Measurements from ENCODE around the gene APCDD1L. TPM values are rescaled to one million over a fixed set of nuclear protein-coding genes. Genes with fewer than 3 reads are reported as not detected.
"Not testable (repeated sequence)": the region's sequence is repeated elsewhere in the genome, so short reads cannot be mapped to it uniquely, and the experiment has no call there.

The APCDD1L gene
- total and polyA plus RNA-seq, 3 experiments from 2014 or later: not detected

GRCh38 chr20:58417438-58417837 is 97.8 kb downstream of the APCDD1L start:
- Histone ChIP-seq H3K9me3 (ENCODE audit: low read length) (no peaks in the 10 kb centered on the region), H3K4me3 (ENCODE audit: low read length) (no peak overlapping the region), H3K27ac (ENCODE audit: low read depth, low read length) (no peak overlapping the region), H3K36me3 (ENCODE audit: insufficient read depth, low read length) (peaks cover 15% of the 10 kb centered on the region), H3K27me3 (ENCODE audit: insufficient read depth, low read length, poor library complexity, severe bottlenecking) (no peaks in the 10 kb centered on the region), H3K4me1 (ENCODE audit: insufficient read depth, low read length) (peaks cover 12% of the 10 kb centered on the region)
- DNase-seq: no peak
- ChIA-PET CTCF (interaction anchor here (1.3 kb wide), 1 partner anchor 9 kb away, joined by 3 read pairs; no protein-coding TSS in a partner anchor), POLR2A (no interaction called here)
- peaks cover 3 to 59% (median 14%) of the 10 kb centered on the region in 3 donors for H3K36me3 Mint-ChIP-seq
- H3K4me1 Mint-ChIP-seq: peaks cover 34 to 56% (median 42%) of the 10 kb centered on the region in 3 donors
- H3K27me3 Mint-ChIP-seq: no peaks in the 10 kb centered on the region
- no peak overlapping the region for H3K4me3 Mint-ChIP-seq
- H3K27ac Mint-ChIP-seq: peak overlapping the region in 5 of 8 donors; percentile 8 to 81 (median 59)
- peaks cover 0 to 2% (median 0%) of the 10 kb centered on the region in 5 donors for H3K9me3 Mint-ChIP-seq

GRCh38 chr20:58416835-58417234 is 98.4 kb downstream of the APCDD1L start:
- ChIA-PET POLR2A (no interaction called here), CTCF (interaction anchor here (1.3 kb wide), 1 partner anchor 9 kb away, joined by 3 read pairs; no protein-coding TSS in a partner anchor)
- no peaks in the 10 kb centered on the region for H3K9me3 ChIP-seq (ENCODE audit: low read length)
- peak overlapping the region in 7 of 8 donors; percentile 36 to 91 (median 71) for H3K27ac Mint-ChIP-seq
- peaks cover 12% of the 10 kb centered on the region for H3K4me1 ChIP-seq (ENCODE audit: insufficient read depth, low read length)
- no peak overlapping the region for H3K4me3 ChIP-seq (ENCODE audit: low read length)
- H3K36me3 ChIP-seq (ENCODE audit: insufficient read depth, low read length): peaks cover 15% of the 10 kb centered on the region
- H3K36me3 Mint-ChIP-seq: peaks cover 3 to 53% (median 14%) of the 10 kb centered on the region in 3 donors
- H3K27me3 Mint-ChIP-seq: no peaks in the 10 kb centered on the region
- H3K4me1 Mint-ChIP-seq: peaks cover 36 to 59% (median 46%) of the 10 kb centered on the region in 3 donors
- peak overlapping the region in 6 of 7 donors; percentile 8 to 60 (median 28) for H3K4me3 Mint-ChIP-seq
- H3K27ac ChIP-seq (ENCODE audit: low read depth, low read length): no peak overlapping the region
- no peak for DNase-seq
- H3K9me3 Mint-ChIP-seq: peaks cover 0 to 2% (median 0%) of the 10 kb centered on the region in 5 donors
- H3K27me3 ChIP-seq (ENCODE audit: insufficient read depth, low read length, poor library complexity, severe bottlenecking): no peaks in the 10 kb centered on the region

- H3K27ac ChIP-seq (ENCODE audit: low read depth, low read length): no peak overlapping the region
- Mint-ChIP-seq H3K27ac (peak overlapping the region; percentile 24 to 91 (median 72)), H3K36me3 (peaks cover 3 to 46% (median 14%) of the 10 kb centered on the region in 3 donors), H3K4me3 (peak overlapping the region in 5 of 7 donors; percentile 6 to 50 (median 24)), H3K4me1 (peaks cover 36 to 60% (median 48%) of the 10 kb centered on the region in 3 donors), H3K27me3 (no peaks in the 10 kb centered on the region), H3K9me3 (peaks cover 0 to 2% (median 0%) of the 10 kb centered on the region in 5 donors)
- POLR2A ChIA-PET: no interaction called here
- CTCF ChIA-PET: no interaction called here
- no peak for DNase-seq
- H3K9me3 ChIP-seq (ENCODE audit: low read length): no peaks in the 10 kb centered on the region
- H3K4me3 ChIP-seq (ENCODE audit: low read length): no peak overlapping the region
- H3K36me3 ChIP-seq (ENCODE audit: insufficient read depth, low read length): peaks cover 15% of the 10 kb centered on the region
- peaks cover 12% of the 10 kb centered on the region for H3K4me1 ChIP-seq (ENCODE audit: insufficient read depth, low read length)
- no peaks in the 10 kb centered on the region for H3K27me3 ChIP-seq (ENCODE audit: insufficient read depth, low read length, poor library complexity, severe bottlenecking)
Observed at GRCh38 chr20:58416057-58416456, 99.1 kb downstream of the APCDD1L start.

GRCh38 chr20:58414786-58415185 is 100.4 kb downstream of the APCDD1L start:
- H3K9me3 Mint-ChIP-seq; DNase-seq; POLR2A ChIA-PET; H3K27me3 Mint-ChIP-seq; CTCF ChIA-PET; H3K27me3 ChIP-seq (ENCODE audit: insufficient read depth, low read length, poor library complexity, severe bottlenecking); H3K27ac ChIP-seq (ENCODE audit: low read depth, low read length); H3K4me3 Mint-ChIP-seq; H3K4me3 ChIP-seq (ENCODE audit: low read length); H3K36me3 ChIP-seq (ENCODE audit: insufficient read depth, low read length); H3K9me3 ChIP-seq (ENCODE audit: low read length): not testable (repeated sequence)
- peaks cover 42 to 67% (median 59%) of the 10 kb centered on the region in 3 donors for H3K4me1 Mint-ChIP-seq
- H3K4me1 ChIP-seq (ENCODE audit: insufficient read depth, low read length): peaks cover 16% of the 10 kb centered on the region
- peak overlapping the region in 6 of 8 donors; percentile 32 to 82 (median 74) for H3K27ac Mint-ChIP-seq
- peaks cover 3 to 34% (median 12%) of the 10 kb centered on the region in 3 donors for H3K36me3 Mint-ChIP-seq

- Mint-ChIP-seq H3K36me3 (peaks cover 3 to 28% (median 8%) of the 10 kb centered on the region in 3 donors), H3K4me1 (peaks cover 47 to 69% (median 60%) of the 10 kb centered on the region in 3 donors)
- H3K27me3 ChIP-seq (ENCODE audit: insufficient read depth, low read length, poor library complexity, severe bottlenecking); H3K36me3 ChIP-seq (ENCODE audit: insufficient read depth, low read length); H3K9me3 ChIP-seq (ENCODE audit: low read length); H3K4me3 Mint-ChIP-seq; H3K27ac ChIP-seq (ENCODE audit: low read depth, low read length); DNase-seq; POLR2A ChIA-PET; H3K27me3 Mint-ChIP-seq; H3K4me3 ChIP-seq (ENCODE audit: low read length); H3K9me3 Mint-ChIP-seq; CTCF ChIA-PET; H3K27ac Mint-ChIP-seq: not testable (repeated sequence)
- peaks cover 21% of the 10 kb centered on the region for H3K4me1 ChIP-seq (ENCODE audit: insufficient read depth, low read length)
Observed at GRCh38 chr20:58414216-58414615, 101.0 kb downstream of the APCDD1L start.

Other genes with a start within 250 kb of the APCDD1L start
- gene RAB22A, start 205.7 kb downstream of the APCDD1L start, total RNA-seq: 10 to 100 TPM; 17.3 to 17.6 TPM
- 14.9 TPM for gene RAB22A, start 205.7 kb downstream of the APCDD1L start, polyA plus RNA-seq
- 10 to 100 TPM; 36.6 to 40.3 TPM for gene VAPB, start 126.2 kb downstream of the APCDD1L start, total RNA-seq
- 31.5 TPM for gene VAPB, start 126.2 kb downstream of the APCDD1L start, polyA plus RNA-seq
- 10 to 100 TPM; 69.2 to 72.8 TPM for gene STX16, start 135.9 kb upstream of the APCDD1L start, total RNA-seq
- 24.9 TPM for gene STX16, start 135.9 kb upstream of the APCDD1L start, polyA plus RNA-seq
- 10 to 100 TPM; 15.3 to 18.6 TPM for gene NPEPL1, start 177.4 kb upstream of the APCDD1L start, total RNA-seq
- gene NPEPL1, start 177.4 kb upstream of the APCDD1L start, polyA plus RNA-seq: 6.8 TPM